ENCODE measurements around the gene MT1E.

Gene MT1E

DNA sequence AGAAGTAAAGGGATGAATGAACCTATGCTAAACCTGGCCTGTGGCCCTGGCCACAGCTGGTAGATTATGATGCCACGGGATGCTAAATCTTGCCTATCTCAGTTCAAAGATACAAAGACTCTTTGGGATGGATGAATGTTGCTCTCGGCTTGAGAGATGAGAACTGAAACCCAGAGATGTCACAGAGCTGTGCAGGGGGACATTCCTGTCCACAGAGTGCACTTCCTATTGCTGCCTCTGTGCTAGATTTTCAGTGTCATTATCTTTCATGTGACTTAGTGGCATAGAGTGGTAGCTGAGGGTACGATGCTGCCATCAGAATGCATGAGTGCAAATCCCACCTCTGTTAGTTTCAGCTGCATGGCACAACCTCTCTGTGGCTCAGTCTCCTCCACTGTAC lies 4.6 kb downstream of the MT1E start:
- no peaks in the 10 kb centered on the region for H3K36me3 ChIP-seq (ENCODE audit: control insufficient read depth in 1 of 2, insufficient read depth in 2 of 2, low read length in 2 of 2)
- H3K27ac ChIP-seq (ENCODE audit: low read length): no peak overlapping the region
- H3K4me1 ChIP-seq (ENCODE audit: control insufficient read depth in 1 of 2, insufficient read depth in 2 of 2, low read length in 2 of 2): peaks cover 0 to 11% of the 10 kb centered on the region in 2 donors
- no peaks in the 10 kb centered on the region for H3K9me3 ChIP-seq (ENCODE audit: control insufficient read depth in 1 of 2, low read length in 2 of 2)
- peaks cover 12% of the 10 kb centered on the region for H3K27me3 ChIP-seq (ENCODE audit: low read depth, low read length)
- no peak overlapping the region for H3K4me3 ChIP-seq (ENCODE audit: low read depth in 1 of 2, low read length in 2 of 2)

GRCh38 chr16:56631197-56631596 lies 5.6 kb downstream of the MT1E start:
- no peak overlapping the region for H3K27ac ChIP-seq (ENCODE audit: low read length)
- no peaks in the 10 kb centered on the region for H3K36me3 ChIP-seq (ENCODE audit: control insufficient read depth in 1 of 2, insufficient read depth in 2 of 2, low read length in 2 of 2)
- H3K4me3 ChIP-seq (ENCODE audit: low read depth in 1 of 2, low read length in 2 of 2): no peak overlapping the region
- H3K9me3 ChIP-seq (ENCODE audit: control insufficient read depth in 1 of 2, low read length in 2 of 2): no peaks in the 10 kb centered on the region
- H3K4me1 ChIP-seq (ENCODE audit: control insufficient read depth in 1 of 2, insufficient read depth in 2 of 2, low read length in 2 of 2): peaks cover 0 to 18% of the 10 kb centered on the region in 2 donors
- peaks cover 17% of the 10 kb centered on the region for H3K27me3 ChIP-seq (ENCODE audit: low read depth, low read length)

- H3K4me1 ChIP-seq (ENCODE audit: control insufficient read depth in 1 of 2, insufficient read depth in 2 of 2, low read length in 2 of 2): peaks cover 0 to 14% of the 10 kb centered on the region in 2 donors
- H3K27me3 ChIP-seq (ENCODE audit: low read depth, low read length): peaks cover 17% of the 10 kb centered on the region
- peak overlapping the region; percentile 65 to 74 for H3K4me3 ChIP-seq (ENCODE audit: low read depth in 1 of 2, low read length in 2 of 2)
- H3K36me3 ChIP-seq (ENCODE audit: control insufficient read depth in 1 of 2, insufficient read depth in 2 of 2, low read length in 2 of 2): no peaks in the 10 kb centered on the region
- peak overlapping the region; percentile 63 for H3K27ac ChIP-seq (ENCODE audit: low read length)
- no peaks in the 10 kb centered on the region for H3K9me3 ChIP-seq (ENCODE audit: control insufficient read depth in 1 of 2, low read length in 2 of 2)
These were observed 6.2 kb downstream of the MT1E start for GRCh38 chr16:56631832-56632155.

DNA sequence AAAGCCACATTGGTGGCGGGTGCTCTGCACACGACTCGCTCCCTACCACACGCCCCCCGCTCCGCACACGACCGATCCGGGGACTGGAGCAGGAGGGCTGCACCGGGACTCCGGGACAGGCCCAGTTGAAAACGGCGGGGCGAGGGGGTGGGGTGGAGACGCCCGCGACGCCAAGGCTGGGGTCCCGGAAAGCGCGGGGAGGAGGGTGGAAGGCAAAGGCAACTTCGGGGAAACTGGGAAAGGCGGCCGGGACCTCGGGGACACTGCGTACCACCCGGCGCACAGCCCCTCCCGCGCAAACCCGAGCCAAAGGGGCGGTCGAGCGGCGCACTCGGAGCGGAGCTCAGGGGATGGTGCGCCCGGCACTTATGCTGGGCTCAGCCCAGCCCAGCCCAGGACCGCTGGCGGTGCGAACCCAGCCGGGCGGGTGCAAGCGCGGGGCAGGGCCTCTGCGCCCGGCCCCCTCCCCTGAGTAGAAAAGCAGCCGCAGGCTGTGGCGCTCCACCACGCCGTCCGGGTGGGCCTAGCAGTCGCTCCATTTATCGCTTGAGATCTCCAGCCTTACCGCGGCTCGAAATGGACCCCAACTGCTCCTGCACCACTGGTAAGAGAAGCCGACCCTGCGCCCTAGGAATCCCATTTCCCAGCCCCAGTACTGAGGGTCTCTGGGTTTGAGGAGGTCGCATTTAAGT lies 6.7 kb downstream of the MT1E start, which contains the start of gene MT1M:
Gene MT1M (plus strand): TSS at position 504 of the 692 bp plus-strand sequence. CDS start 73 bp downstream, at position 577.
- H3K9me3 ChIP-seq (ENCODE audit: control insufficient read depth in 1 of 2, low read length in 2 of 2): no peaks in the 10 kb centered on the region
- H3K4me1 ChIP-seq (ENCODE audit: control insufficient read depth in 1 of 2, insufficient read depth in 2 of 2, low read length in 2 of 2): peaks cover 0 to 11% of the 10 kb centered on the region in 2 donors
- peak within 1 kb of the TSS; percentile 65 to 74 for H3K4me3 ChIP-seq (ENCODE audit: low read depth in 1 of 2, low read length in 2 of 2)
- no peaks in the 10 kb centered on the region for H3K36me3 ChIP-seq (ENCODE audit: control insufficient read depth in 1 of 2, insufficient read depth in 2 of 2, low read length in 2 of 2)
- H3K27ac ChIP-seq (ENCODE audit: low read length): peak within 1 kb of the TSS; percentile 74
- peaks cover 17% of the 10 kb centered on the region for H3K27me3 ChIP-seq (ENCODE audit: low read depth, low read length)

- peak overlapping the region; percentile 74 for H3K27ac ChIP-seq (ENCODE audit: low read length)
- peak overlapping the region; percentile 65 to 74 for H3K4me3 ChIP-seq (ENCODE audit: low read depth in 1 of 2, low read length in 2 of 2)
- H3K27me3 ChIP-seq (ENCODE audit: low read depth, low read length): peaks cover 18% of the 10 kb centered on the region
- no peaks in the 10 kb centered on the region for H3K36me3 ChIP-seq (ENCODE audit: control insufficient read depth in 1 of 2, insufficient read depth in 2 of 2, low read length in 2 of 2)
- H3K9me3 ChIP-seq (ENCODE audit: control insufficient read depth in 1 of 2, low read length in 2 of 2): no peaks in the 10 kb centered on the region
- peaks cover 0 to 11% of the 10 kb centered on the region in 2 donors for H3K4me1 ChIP-seq (ENCODE audit: control insufficient read depth in 1 of 2, insufficient read depth in 2 of 2, low read length in 2 of 2)
These were observed 7.3 kb downstream of the MT1E start for GRCh38 chr16:56632848-56633365.

GRCh38 chr16:56633535-56633934 lies 8.0 kb downstream of the MT1E start:
- H3K4me1 ChIP-seq (ENCODE audit: control insufficient read depth in 1 of 2, insufficient read depth in 2 of 2, low read length in 2 of 2): peaks cover under 1 to 15% of the 10 kb centered on the region in 2 donors
- H3K27ac ChIP-seq (ENCODE audit: low read length): no peak overlapping the region
- no peaks in the 10 kb centered on the region for H3K9me3 ChIP-seq (ENCODE audit: control insufficient read depth in 1 of 2, low read length in 2 of 2)
- H3K4me3 ChIP-seq (ENCODE audit: low read depth in 1 of 2, low read length in 2 of 2): peak overlapping the region; percentile 65 to 74
- no peaks in the 10 kb centered on the region for H3K36me3 ChIP-seq (ENCODE audit: control insufficient read depth in 1 of 2, insufficient read depth in 2 of 2, low read length in 2 of 2)
- H3K27me3 ChIP-seq (ENCODE audit: low read depth, low read length): peaks cover 24% of the 10 kb centered on the region

DNA sequence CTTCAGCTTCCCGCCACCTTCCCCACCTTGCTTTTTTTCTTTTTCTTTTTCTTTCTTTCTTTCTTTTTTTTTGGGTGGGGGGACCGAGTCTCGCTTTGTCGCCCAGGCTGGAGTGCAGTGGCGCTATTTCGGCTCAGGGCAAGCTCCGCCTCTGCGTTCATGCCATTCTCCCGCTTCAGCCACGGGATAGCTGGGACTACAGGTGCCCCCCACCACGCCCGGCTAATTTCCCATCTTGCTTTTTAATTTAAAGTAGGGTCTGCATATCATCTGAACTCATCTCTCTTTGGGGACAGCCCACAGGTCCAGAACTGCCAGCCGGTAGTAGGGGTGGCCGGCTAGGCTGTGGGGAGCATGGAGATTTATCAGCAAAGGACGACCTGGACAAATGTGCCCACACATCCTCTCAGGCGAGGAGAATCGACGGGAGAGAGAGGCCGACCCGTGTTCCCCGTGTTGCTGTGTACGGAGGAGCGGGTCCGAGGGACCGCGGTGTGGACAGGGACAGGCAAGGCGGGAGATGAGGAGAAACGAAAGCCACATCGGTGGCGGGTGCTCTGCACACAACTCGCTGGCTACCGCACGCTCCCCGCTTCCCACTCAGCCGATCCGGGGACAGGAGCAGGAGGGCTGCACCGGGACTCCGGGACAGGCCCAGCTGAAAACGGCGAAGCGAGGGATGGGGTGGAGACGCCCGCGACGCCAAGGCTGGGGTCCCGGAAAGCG lies 9.3 kb downstream of the MT1E start:
- Histone ChIP-seq H3K9me3 (ENCODE audit: control insufficient read depth in 1 of 2, low read length in 2 of 2) (no peaks in the 10 kb centered on the region), H3K4me3 (ENCODE audit: low read depth in 1 of 2, low read length in 2 of 2) (peak overlapping the region; percentile 13 to 44), H3K27ac (ENCODE audit: low read length) (no peak overlapping the region), H3K27me3 (ENCODE audit: low read depth, low read length) (peaks cover 29% of the 10 kb centered on the region), H3K4me1 (ENCODE audit: control insufficient read depth in 1 of 2, insufficient read depth in 2 of 2, low read length in 2 of 2) (peaks cover 4 to 19% of the 10 kb centered on the region in 2 donors), H3K36me3 (ENCODE audit: control insufficient read depth in 1 of 2, insufficient read depth in 2 of 2, low read length in 2 of 2) (no peaks in the 10 kb centered on the region)

GRCh38 chr16:56635441-56635967 lies 9.9 kb downstream of the MT1E start:
- no peaks in the 10 kb centered on the region for H3K36me3 ChIP-seq (ENCODE audit: control insufficient read depth in 1 of 2, insufficient read depth in 2 of 2, low read length in 2 of 2)
- H3K4me1 ChIP-seq (ENCODE audit: control insufficient read depth in 1 of 2, insufficient read depth in 2 of 2, low read length in 2 of 2): peaks cover 4 to 19% of the 10 kb centered on the region in 2 donors
- H3K27ac ChIP-seq (ENCODE audit: low read length): no peak overlapping the region
- peaks cover 29% of the 10 kb centered on the region for H3K27me3 ChIP-seq (ENCODE audit: low read depth, low read length)
- no peaks in the 10 kb centered on the region for H3K9me3 ChIP-seq (ENCODE audit: control insufficient read depth in 1 of 2, low read length in 2 of 2)
- H3K4me3 ChIP-seq (ENCODE audit: low read depth in 1 of 2, low read length in 2 of 2): peak overlapping the region in 1 of 2 donors; percentile 44

DNA sequence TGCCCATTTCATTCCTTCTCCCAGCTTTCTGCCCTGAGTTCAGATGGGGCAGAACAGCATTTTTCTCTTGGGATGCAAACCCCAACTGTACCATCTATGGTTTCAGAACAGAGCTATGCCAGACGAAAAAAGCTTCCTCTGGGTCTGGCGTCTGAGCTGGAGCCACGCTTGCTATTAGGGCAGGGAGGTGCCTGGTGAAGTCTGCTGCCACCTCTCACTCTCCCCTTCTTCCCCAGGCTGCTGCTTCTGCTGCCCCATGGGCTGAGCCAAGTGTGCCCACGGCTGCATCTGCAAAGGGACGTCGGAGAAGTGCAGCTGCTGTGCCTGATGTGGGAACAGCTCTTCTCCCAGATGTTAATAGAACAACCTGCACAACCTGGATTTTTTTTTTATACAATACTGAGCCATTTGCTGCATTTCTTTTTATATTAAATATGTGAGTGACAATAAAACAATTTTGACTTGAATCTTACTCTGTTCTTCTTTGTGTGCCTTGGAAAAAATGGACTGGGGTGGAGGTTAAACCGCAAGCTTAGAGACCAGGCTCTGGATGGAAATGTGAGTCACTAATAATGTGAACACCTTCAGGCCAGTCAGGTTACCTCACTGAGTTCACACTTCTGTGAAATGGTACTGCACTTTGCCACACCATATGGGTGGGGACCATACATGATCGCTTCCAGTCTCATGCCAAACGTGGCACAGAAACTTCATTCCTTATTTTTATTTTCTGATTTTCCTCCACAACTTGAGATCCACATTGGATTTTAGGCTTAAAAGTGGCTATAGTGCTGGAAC lies 11.2 kb downstream of the MT1E start:
- H3K27me3 ChIP-seq (ENCODE audit: low read depth, low read length): peaks cover 29% of the 10 kb centered on the region

DNA sequence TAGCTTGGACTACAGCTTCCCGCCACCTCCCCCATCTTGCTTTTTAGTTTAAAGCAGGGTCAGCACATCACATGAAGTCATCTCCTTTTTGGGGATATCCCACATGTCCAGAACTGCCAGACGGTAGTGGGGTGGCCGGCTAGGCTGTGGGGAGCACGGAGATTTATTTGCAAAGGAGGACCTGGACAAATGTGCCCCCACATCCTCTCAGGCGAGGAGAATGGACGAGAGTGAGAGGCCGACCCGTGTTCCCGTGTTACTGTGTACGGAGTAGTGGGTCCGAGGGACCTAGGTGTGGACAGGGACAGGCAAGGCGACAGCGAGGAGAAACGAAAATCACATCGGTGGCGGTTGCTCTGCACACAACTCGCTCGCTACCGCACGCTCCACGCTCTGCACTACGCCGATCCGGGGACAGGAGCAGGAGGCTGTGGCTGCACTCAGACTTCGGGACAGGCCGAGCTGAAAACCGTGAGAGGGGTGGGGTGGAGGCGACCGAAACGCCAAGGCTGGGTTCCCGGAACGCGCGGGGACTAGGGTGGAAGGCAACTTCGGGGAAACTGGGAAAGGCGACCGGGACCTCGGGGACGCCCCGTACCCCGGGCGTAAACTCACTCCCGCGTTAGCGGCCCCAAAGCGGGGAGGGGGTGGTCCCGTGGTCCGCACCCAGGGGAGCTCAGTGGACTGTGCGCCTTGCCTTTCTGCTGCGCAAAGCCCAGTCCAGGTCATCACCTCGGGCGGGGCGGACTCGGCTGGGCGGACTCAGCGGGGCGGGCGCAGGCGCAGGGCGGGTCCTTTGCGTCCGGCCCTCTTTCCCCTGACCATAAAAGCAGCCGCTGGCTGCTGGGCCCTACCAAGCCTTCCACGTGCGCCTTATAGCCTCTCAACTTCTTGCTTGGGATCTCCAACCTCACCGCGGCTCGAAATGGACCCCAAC lies 12.5 kb downstream of the MT1E start, which contains the start of gene MT1A:
Gene MT1A (plus strand): TSS at position 853 of the 937 bp plus-strand sequence. CDS start 73 bp downstream, at position 926.
- Histone ChIP-seq H3K27ac (ENCODE audit: low read length) (peak within 1 kb of the TSS; percentile 54), H3K36me3 (ENCODE audit: control insufficient read depth in 1 of 2, insufficient read depth in 2 of 2, low read length in 2 of 2) (no peaks in the 10 kb centered on the region), H3K27me3 (ENCODE audit: low read depth, low read length) (peaks cover 26% of the 10 kb centered on the region), H3K9me3 (ENCODE audit: control insufficient read depth in 1 of 2, low read length in 2 of 2) (no peaks in the 10 kb centered on the region), H3K4me3 (ENCODE audit: low read depth in 1 of 2, low read length in 2 of 2) (peak within 1 kb of the TSS; percentile 53 to 57), H3K4me1 (ENCODE audit: control insufficient read depth in 1 of 2, insufficient read depth in 2 of 2, low read length in 2 of 2) (peaks cover 4 to 21% of the 10 kb centered on the region in 2 donors)

More for the DNA sequence above, 11.2 kb downstream of the MT1E start:
- no peak overlapping the region for H3K27ac ChIP-seq (ENCODE audit: low read length)
- no peaks in the 10 kb centered on the region for H3K9me3 ChIP-seq (ENCODE audit: control insufficient read depth in 1 of 2, low read length in 2 of 2)
- H3K4me1 ChIP-seq (ENCODE audit: control insufficient read depth in 1 of 2, insufficient read depth in 2 of 2, low read length in 2 of 2): peaks cover 4 to 19% of the 10 kb centered on the region in 2 donors
- no peak overlapping the region for H3K4me3 ChIP-seq (ENCODE audit: low read depth in 1 of 2, low read length in 2 of 2)
- H3K36me3 ChIP-seq (ENCODE audit: control insufficient read depth in 1 of 2, insufficient read depth in 2 of 2, low read length in 2 of 2): no peaks in the 10 kb centered on the region

Data from muscle layer of duodenum (tissue), 2 donors.